Uterus (tissue), 2 donors: ENCODE measurements around the gene TNRC18.

ENCODE experiments used
- CTCF ChIP-seq, 4 experiments: fragments of 200-600 bp in 2 of 4; fragments of 450-650 bp in 2 of 4; sonication (generic) in 2 of 4; IDR thresholded peaks; one replicate each; pipeline ENCODE4 v1.5.1; 2016 to 2019; ENCODE audit warnings: antibody characterized with exemption in 4 of 4, mild to moderate bottlenecking in 2 of 4, moderate library complexity in 1 of 4
- POLR2A ChIP-seq, 2 donors: fragments of 450-650 bp; IDR thresholded peaks; one replicate each; pipeline ENCODE4 v1.6.1; 2016; ENCODE audit warnings: antibody characterized with exemption in 2 of 2, mild to moderate bottlenecking in 1 of 2, moderate library complexity in 1 of 2

DNA sequence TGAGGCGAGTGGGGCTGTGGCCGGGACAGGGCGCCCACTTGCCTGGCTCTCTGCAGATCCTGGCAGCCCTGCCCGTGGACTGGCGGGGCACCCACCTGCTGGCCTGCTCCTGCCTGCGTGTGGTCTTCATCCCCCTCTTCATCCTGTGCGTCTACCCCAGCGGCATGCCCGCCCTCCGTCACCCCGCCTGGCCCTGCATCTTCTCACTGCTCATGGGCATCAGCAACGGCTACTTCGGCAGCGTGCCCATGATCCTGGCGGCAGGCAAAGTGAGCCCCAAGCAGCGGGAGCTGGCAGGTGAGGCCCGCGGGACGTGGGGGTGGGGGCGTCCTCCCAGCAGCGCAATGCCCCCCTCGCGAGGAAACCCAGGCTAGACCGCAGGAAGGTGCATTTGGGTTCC is 123.3 kb downstream of the TNRC18 start:
- no peak for TF ChIP-seq POLR2A (IDR thresholded peaks at IDR 0.05)
- TF ChIP-seq CTCF (IDR thresholded peaks at IDR 0.05): no peak
